Measurements from ENCODE around the gene MED25. TPM values are rescaled to one million over a fixed set of nuclear protein-coding genes. Genes with fewer than 3 reads are reported as not detected.

The MED25 gene
- 47.2 TPM for total RNA-seq

DNA sequence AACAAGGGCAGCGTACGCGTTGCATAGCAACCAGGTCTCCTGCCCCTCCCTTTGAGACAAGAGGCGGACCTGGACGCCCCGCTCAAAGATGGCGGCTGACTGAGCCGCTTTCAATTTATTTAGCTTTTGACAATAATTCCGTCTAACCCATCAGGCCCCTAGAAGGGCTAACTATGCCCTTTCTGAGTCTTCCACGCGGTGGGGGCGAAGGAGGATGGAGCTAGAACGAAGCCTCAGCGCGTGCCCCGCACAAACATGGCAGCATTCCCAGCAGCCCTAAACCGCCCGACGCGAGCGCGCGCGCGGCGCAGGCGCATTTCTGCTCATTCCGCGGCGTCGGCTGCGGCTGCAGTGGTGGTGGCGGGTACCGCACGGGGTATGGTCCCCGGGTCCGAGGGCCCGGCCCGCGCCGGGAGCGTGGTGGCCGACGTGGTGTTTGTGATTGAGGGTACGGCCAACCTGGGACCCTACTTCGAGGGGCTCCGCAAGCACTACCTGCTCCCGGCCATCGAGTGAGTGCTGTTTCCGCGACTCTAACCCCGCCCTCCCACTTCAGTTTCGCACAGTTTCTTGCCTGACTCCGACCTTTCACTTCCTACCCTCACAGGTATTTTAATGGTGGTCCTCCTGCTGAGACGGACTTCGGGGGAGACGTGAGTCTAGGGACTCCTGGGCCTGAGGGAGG lies at the start of gene MED25:
TSS of gene MED25 (plus strand) at position 326 of the 685 bp plus-strand sequence. CDS start at position 379, 53 bp downstream.

DNA sequence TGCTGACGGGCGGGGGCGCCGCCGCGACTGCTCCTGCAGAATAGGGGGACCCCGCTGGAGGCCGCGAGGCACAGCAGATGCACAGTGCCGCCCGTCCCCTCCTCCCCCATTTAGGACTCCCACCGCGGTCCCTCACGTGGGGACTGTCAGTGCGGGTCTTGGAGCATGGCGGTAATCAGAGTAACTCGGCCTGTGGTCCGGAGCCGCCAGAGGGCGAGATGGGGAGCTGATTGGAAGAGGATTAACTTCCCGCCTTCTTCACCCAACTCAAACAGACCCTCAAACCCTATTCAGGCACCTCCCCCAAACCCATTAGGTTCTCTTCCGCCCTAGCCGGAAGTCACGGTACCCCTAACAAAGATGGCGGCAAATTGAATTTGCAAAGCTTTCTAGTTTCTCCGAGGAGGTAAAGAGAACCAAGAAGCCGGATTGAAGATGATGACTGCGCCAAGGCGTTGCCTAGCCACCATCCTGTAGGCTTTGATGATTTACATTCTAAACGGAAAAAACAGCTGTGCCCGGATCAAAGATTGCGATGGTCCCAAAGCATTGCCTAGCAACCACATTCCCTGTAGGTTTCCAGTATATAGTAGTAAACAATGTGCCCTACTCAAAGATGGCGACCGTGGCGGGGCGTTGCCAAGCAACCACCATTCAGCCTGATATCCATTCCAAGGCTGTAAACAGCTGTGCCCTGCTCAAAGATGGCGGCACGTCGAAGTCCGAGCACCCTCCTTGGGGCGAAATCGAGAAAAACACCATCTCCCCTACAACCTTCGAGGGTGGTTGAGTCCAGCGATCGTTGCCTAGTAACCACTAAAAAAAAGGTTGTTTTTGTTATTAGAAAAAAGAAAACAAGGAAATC lies 4.9 kb upstream of the MED25 start, which contains the start of gene FUZ:
TSS of gene FUZ (minus strand) at position 296 of the 865 bp plus-strand sequence. CDS start at position 110, 186 bp downstream.

DNA sequence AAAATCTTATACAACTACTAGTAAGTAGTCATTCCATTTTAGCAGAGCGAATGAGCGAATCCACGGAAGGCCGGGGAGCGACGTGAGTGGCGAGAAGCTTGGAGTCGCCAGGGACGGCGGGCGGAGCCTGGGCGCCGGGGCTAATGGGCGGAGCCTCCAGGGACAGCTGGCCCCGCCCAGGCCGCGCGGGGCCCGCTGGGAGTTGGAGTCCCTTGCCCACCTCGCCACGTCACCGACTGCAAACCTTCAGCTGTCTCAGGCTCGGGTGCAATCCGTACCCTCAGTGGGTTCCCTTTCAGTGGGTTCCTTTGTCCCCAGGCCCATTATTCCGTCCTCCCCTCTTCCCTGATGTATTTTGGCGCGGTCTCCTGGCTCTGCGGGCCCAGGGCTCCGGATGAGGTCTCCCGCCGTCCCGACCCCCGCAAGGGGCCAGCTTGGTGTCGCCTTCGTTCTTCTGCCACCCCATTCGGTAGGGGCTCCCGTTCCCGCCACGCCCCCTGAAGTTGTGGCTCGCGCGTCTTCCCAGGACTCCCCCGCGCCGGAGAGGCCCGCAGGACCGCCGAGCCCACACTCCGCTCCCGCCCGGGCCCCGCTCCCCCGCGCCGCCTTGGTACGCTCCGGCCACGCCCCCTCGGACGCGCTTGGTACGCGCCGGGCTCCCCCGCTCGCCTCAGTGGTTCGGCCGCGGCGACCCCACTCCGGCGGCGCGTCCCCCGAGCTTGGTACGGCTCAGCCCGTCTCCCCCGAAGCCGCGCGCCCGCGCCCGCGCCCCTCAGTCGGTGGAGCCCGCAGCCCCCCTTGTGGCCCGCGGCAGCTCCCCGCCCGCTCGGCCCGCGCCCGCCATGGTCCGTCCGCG lies 32.6 kb downstream of the MED25 start, which contains the start of gene PTOV1:
TSS of gene PTOV1 (plus strand) at position 673 of the 856 bp plus-strand sequence.

DNA sequence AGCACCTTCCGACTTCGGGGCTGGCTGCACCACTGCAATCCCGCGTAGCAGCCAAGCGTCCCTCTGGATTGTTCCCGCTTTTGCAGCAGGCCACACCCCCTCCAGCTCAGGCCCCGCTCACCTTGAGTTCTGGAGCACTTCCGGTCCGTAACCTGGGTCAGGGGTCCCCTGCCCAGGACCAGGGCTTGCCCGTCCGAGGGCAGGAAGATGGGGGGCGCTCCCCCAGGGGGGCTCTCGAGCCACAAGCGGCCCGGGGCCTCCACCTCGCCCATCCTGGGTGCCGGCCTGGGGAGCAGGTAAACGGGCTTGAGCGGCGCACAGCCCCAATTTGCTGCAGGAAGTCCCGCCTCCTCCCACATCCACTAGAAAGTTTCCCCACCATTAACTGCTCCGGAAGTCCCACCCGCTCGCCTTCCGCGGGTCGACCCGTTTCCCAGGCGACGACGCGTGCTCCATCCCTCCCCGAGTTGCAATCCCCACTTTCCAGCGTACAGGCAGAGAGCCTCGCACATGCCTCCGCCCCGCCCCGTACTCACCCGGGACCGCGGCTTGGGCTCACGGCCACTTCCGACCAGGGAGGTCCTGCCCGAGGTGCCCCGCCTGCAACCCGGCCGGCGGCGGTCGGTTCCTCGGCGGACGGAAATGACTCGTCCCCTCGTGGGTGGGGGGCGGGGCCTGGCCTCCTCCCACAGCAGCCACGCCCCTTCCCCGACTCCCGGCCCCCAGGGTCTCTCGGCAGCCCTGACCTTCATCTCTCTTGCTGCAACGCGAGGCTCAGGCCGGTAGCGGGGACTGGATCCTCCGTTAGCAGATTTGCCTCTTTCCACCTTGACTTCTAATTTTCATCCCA lies 49.1 kb downstream of the MED25 start, which contains the start of gene PNKP:
TSS of gene PNKP (minus strand) at position 644 of the 850 bp plus-strand sequence. CDS start at position 272, 372 bp downstream.

DNA sequence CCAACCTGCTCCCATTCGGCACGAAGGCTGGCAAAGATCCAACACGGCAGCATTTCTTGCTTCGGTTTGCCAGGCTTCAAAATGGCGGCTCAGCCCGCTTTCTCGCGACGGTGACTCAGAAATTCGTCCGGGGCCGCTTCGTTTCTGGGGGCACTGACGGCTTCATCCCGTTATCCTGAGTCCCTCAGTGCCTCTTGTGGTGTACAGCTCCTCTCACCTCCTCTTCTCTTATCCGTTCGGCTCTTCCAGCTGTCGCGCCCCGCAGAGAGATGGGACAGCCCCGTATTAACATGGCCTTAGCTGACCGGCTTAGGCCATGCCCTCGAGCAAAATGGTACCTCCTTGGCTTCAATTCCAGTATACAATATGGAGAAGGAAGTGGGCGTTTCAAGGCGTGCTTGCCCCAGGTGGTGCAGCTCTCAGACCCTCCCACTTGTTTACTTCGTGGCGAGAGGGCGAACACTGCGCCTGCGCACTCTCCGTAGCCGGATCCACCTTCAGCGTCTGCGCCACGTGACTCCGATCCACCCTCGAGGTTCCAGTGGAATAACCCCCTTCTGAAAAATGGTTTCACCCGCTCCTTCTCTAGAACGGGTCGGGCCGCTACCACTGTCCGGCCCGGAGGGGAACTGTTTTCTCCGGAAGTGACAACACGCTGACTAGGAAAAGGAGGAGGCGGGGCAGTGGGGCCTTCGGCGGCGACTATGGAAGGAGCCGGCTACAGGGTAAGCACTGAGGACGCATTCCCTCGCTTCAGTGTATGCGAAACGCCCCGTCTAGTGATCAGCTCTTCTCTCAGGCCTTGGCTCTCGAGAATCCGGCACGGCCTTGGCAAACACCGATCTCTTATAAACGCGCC lies 59.2 kb downstream of the MED25 start, which contains the start of the genes AKT1S1 and TBC1D17:
TSS of gene AKT1S1 (minus strand) at position 336 of the 859 bp plus-strand sequence. CDS start 4,060 bp downstream, outside the sequence.
TSS of gene TBC1D17 (plus strand) at position 683 of the 859 bp plus-strand sequence. CDS start at position 705, 22 bp downstream.

Small RNA genes within 50 kb of the gene (small RNA-seq; reads per million reads assigned to genes)
- gene MIR4749 (ENCODE audit: low replicate concordance) (not detected), gene MIR6799 (ENCODE audit: low replicate concordance) (not detected)

Other genes with a start within 250 kb of the MED25 start
- gene NOSIP, start 237.7 kb upstream of the MED25 start, total RNA-seq: 81.5 TPM
- gene PRRG2, start 237.0 kb upstream of the MED25 start, total RNA-seq: 5.0 TPM
- gene PRR12, start 227.1 kb upstream of the MED25 start, total RNA-seq: 17.0 TPM
- gene RRAS, start 178.1 kb upstream of the MED25 start, total RNA-seq: 14.7 TPM
- gene SCAF1, start 176.1 kb upstream of the MED25 start, total RNA-seq: 30.1 TPM
- 52.4 TPM for gene IRF3, start 152.4 kb upstream of the MED25 start, total RNA-seq
- gene BCL2L12, start 152.4 kb upstream of the MED25 start, total RNA-seq: 13.0 TPM
- 246 TPM for gene PRMT1, start 141.0 kb upstream of the MED25 start, total RNA-seq
- 0.76 TPM for gene ADM5, start 128.7 kb upstream of the MED25 start, total RNA-seq
- 10.9 TPM for gene CPT1C, start 127.2 kb upstream of the MED25 start, total RNA-seq
- 0.18 TPM for gene TSKS, start 55.0 kb upstream of the MED25 start, total RNA-seq
- gene AP2A1, start 51.3 kb upstream of the MED25 start, total RNA-seq: 93.1 TPM
- gene FUZ, start 5.0 kb upstream of the MED25 start, total RNA-seq: 29.6 TPM
- gene PTOV1, start 32.9 kb downstream of the MED25 start, total RNA-seq: 167 TPM
- 65.4 TPM for gene PNKP, start 49.3 kb downstream of the MED25 start, total RNA-seq
- 12.1 TPM for gene AKT1S1, start 59.1 kb downstream of the MED25 start, total RNA-seq
- 26.9 TPM for gene TBC1D17, start 59.4 kb downstream of the MED25 start, total RNA-seq
- gene IL4I1, start 78.6 kb downstream of the MED25 start, total RNA-seq: 2.2 TPM
- 5.7 TPM for gene ATF5, start 110.9 kb downstream of the MED25 start, total RNA-seq
- 47.2 TPM for gene NUP62, start 111.2 kb downstream of the MED25 start, total RNA-seq
- 13.3 TPM for gene SIGLEC11, start 142.9 kb downstream of the MED25 start, total RNA-seq
- gene VRK3, start 207.1 kb downstream of the MED25 start, total RNA-seq: 32.6 TPM
- 8.2 TPM for gene ZNF473, start 207.7 kb downstream of the MED25 start, total RNA-seq